GM23248 (cell line): ENCODE results near the gene BCHE. TPM values are rescaled to one million over a fixed set of nuclear protein-coding genes. Genes with fewer than 3 reads are reported as not detected.

Source experiments
- DNase-seq: peaks from one replicate; pipeline ENCODE4 v3.0.0-alpha.2; 2015
- H2AFZ ChIP-seq: fragments of 200-600 bp; sonication (generic); 2 replicates; pipeline ENCODE4 v1.6.1; 2016; ENCODE audit warnings: antibody characterized with exemption
- H3F3A ChIP-seq: fragments of 200-600 bp; sonication (generic); 2 replicates; pipeline ENCODE4 v1.6.1; 2016; ENCODE audit warnings: mild to moderate bottlenecking, antibody characterized with exemption, mixed run types; ENCODE audit not compliant: insufficient read depth
- H3K27ac ChIP-seq: fragments of 200-600 bp; sonication (generic); 2 replicates; pipeline ENCODE4 v1.5.1; 2016; ENCODE audit warnings: mild to moderate bottlenecking
- H3K27me3 ChIP-seq: fragments of 200-600 bp; sonication (generic); replicated peaks from 2 replicates; pipeline ENCODE4 v1.6.1; 2016; ENCODE audit warnings: mild to moderate bottlenecking; ENCODE audit not compliant: insufficient read depth
- H3K36me3 ChIP-seq: fragments of 200-600 bp; sonication (generic); 2 replicates; pipeline ENCODE4 v1.6.1; 2016; ENCODE audit warnings: low read depth, mild to moderate bottlenecking
- H3K4me1 ChIP-seq: fragments of 200-600 bp; sonication (generic); 2 replicates; pipeline ENCODE4 v1.6.1; 2016; ENCODE audit warnings: mild to moderate bottlenecking; ENCODE audit not compliant: insufficient read depth
- H3K4me2 ChIP-seq: fragments of 200-600 bp; sonication (generic); one replicate; pipeline ENCODE4 v1.6.1; 2016; ENCODE audit warnings: mild to moderate bottlenecking; ENCODE audit not compliant: unreplicated experiment
- H3K4me3 ChIP-seq: fragments of 200-600 bp; sonication (generic); 2 replicates; pipeline ENCODE4 v1.5.1; 2016; ENCODE audit warnings: mild to moderate bottlenecking
- H3K79me2 ChIP-seq: fragments of 200-600 bp; sonication (generic); 2 replicates; pipeline ENCODE4 v1.6.1; 2016; ENCODE audit warnings: mild to moderate bottlenecking; ENCODE audit not compliant: insufficient read depth
- H3K9ac ChIP-seq: fragments of 200-600 bp; sonication (generic); 2 replicates; pipeline ENCODE4 v1.6.1; 2016; ENCODE audit warnings: mild to moderate bottlenecking
- H3K9me2 ChIP-seq: fragments of 200-600 bp; sonication (generic); 2 replicates; pipeline ENCODE4 v1.6.1; 2016; ENCODE audit warnings: mixed run types, mild to moderate bottlenecking, moderate library complexity; ENCODE audit not compliant: insufficient read depth
- H3K9me3 ChIP-seq: fragments of 200-600 bp; sonication (generic); one replicate; pipeline ENCODE4 v1.6.1; 2017; ENCODE audit warnings: low read depth
- H4K20me1 ChIP-seq: fragments of 200-600 bp; sonication (generic); 2 replicates; pipeline ENCODE4 v1.6.0; 2016; ENCODE audit not compliant: insufficient read depth
- EZH2 ChIP-seq: fragments of 200-600 bp; sonication (generic); IDR thresholded peaks from 2 replicates; pipeline ENCODE4 v1.6.1; 2018; ENCODE audit warnings: antibody characterized with exemption, mild to moderate bottlenecking; ENCODE audit not compliant: insufficient read depth, poor library complexity, severe bottlenecking
- EZH2phosphoT487 ChIP-seq: fragments of 200-600 bp; sonication (generic); IDR thresholded peaks from 2 replicates; pipeline ENCODE4 v1.6.1; 2018; ENCODE audit warnings: antibody characterized with exemption, moderate library complexity, mild to moderate bottlenecking, low read depth; ENCODE audit not compliant: insufficient read depth
- WGBS, 2 experiments: methylation state at CpG; one replicate each; pipeline ENCODE4 v1.1.6; 2015 to 2017; ENCODE audit warnings: low lambda C conversion rate in 2 of 2, low coverage in 1 of 2; ENCODE audit errors: missing lambda C conversion rate in 2 of 2; 5-methylcytosine and 5-hydroxymethylcytosine counted together
- in situ Hi-C: fragments of 300-500 bp; cut with MboI; formaldehyde crosslinking; loops from 2 replicates; pipeline ENCODE4 v1.15.0; 2020
- polyA plus RNA-seq: library from polyadenylated mRNA; unstranded; fragments of >200 nt; fragmentation: Nextera tagmentation; extraction: Ambion mirVana; gene quantifications from 2 replicates; pipeline ENCODE4 v1.2.1, GENCODE V29; 2016
- total RNA-seq: library from RNA; depleted of rRNA; stranded (reverse); fragments of >200 nt; shearing (Covaris generic); gene quantifications from 2 replicates; pipeline ENCODE4 v1.2.3, GENCODE V29; 2014

Gene BCHE
- total and polyA plus RNA-seq, 2 experiments from 2014 or later = not detected

- H3K27ac ChIP-seq = no peak overlapping the region
- no peak overlapping the region for H3K9ac ChIP-seq
- no peaks in the 10 kb centered on the region for H4K20me1 ChIP-seq
- no peaks in the 10 kb centered on the region for H3K27me3 ChIP-seq
- no peak overlapping the region for H3K4me2 ChIP-seq
- no peaks in the 10 kb centered on the region for H3K36me3 ChIP-seq
- no peak for DNase-seq
- TF ChIP-seq EZH2phosphoT487 (no peak), EZH2 (no peak)
- in situ Hi-C loops = no loop called here
- no peaks in the 10 kb centered on the region for H3K4me1 ChIP-seq
- WGBS, 2 experiments = 33 to 38% methylated on average over 3 of the region's 3 CpGs
- no peaks in the 10 kb centered on the region for H3K9me3 ChIP-seq
- H3K4me3 ChIP-seq = no peak overlapping the region
- H3F3A ChIP-seq = no peaks in the 10 kb centered on the region
- no peak overlapping the region for H2AFZ ChIP-seq
- no peaks in the 10 kb centered on the region for H3K79me2 ChIP-seq
- H3K9me2 ChIP-seq = no peaks in the 10 kb centered on the region
These were observed 52.9 kb downstream of the BCHE start for GRCh38 chr3:165784337-165784736.

- WGBS, 2 experiments = 3 to 9% methylated on average over 1 of the region's 1 CpG
- no peak overlapping the region for H3K9ac ChIP-seq
- H3K4me3 ChIP-seq = no peak overlapping the region
- no peaks in the 10 kb centered on the region for H3K79me2 ChIP-seq
- H3K36me3 ChIP-seq = no peaks in the 10 kb centered on the region
- H3K4me2 ChIP-seq = no peak overlapping the region
- no peak overlapping the region for H2AFZ ChIP-seq
- no peaks in the 10 kb centered on the region for H3K27me3 ChIP-seq
- in situ Hi-C loops = no loop called here
- no peak overlapping the region for H3K27ac ChIP-seq
- TF ChIP-seq EZH2phosphoT487 = no peak
- TF ChIP-seq EZH2 = no peak
- H3F3A ChIP-seq = no peaks in the 10 kb centered on the region
- DNase-seq = no peak
- H3K9me3 ChIP-seq = no peaks in the 10 kb centered on the region
- no peaks in the 10 kb centered on the region for H3K4me1 ChIP-seq
- H3K9me2 ChIP-seq = no peaks in the 10 kb centered on the region
- H4K20me1 ChIP-seq = no peaks in the 10 kb centered on the region
These were observed 53.8 kb downstream of the BCHE start for GRCh38 chr3:165783383-165783782.

- no peak overlapping the region for H3K4me2 ChIP-seq
- no peak for TF ChIP-seq EZH2phosphoT487
- TF ChIP-seq EZH2 = no peak
- in situ Hi-C loops = no loop called here
- H3K27ac ChIP-seq = no peak overlapping the region
- H3K36me3 ChIP-seq = no peaks in the 10 kb centered on the region
- no peak overlapping the region for H2AFZ ChIP-seq
- no peaks in the 10 kb centered on the region for H3K4me1 ChIP-seq
- H3K9me2 ChIP-seq = no peaks in the 10 kb centered on the region
- DNase-seq = no peak
- H3K9ac ChIP-seq = no peak overlapping the region
- WGBS, 2 experiments = 34 to 42% methylated on average over 2 of the region's 2 CpGs
- no peaks in the 10 kb centered on the region for H3F3A ChIP-seq
- H4K20me1 ChIP-seq = no peaks in the 10 kb centered on the region
- H3K9me3 ChIP-seq = no peaks in the 10 kb centered on the region
- no peaks in the 10 kb centered on the region for H3K27me3 ChIP-seq
- H3K79me2 ChIP-seq = no peaks in the 10 kb centered on the region
- no peak overlapping the region for H3K4me3 ChIP-seq
These were observed 58.3 kb downstream of the BCHE start for GRCh38 chr3:165778891-165779290.

- Histone ChIP-seq H3K9ac (no peak overlapping the region), H3K4me1 (no peaks in the 10 kb centered on the region), H3K79me2 (no peaks in the 10 kb centered on the region), H3K27ac (no peak overlapping the region), H3K4me3 (no peak overlapping the region), H2AFZ (no peak overlapping the region), H3F3A (no peaks in the 10 kb centered on the region), H3K4me2 (no peak overlapping the region), H3K36me3 (no peaks in the 10 kb centered on the region), H3K9me2 (no peaks in the 10 kb centered on the region), H4K20me1 (no peaks in the 10 kb centered on the region), H3K27me3 (no peaks in the 10 kb centered on the region), H3K9me3 (no peaks in the 10 kb centered on the region)
- TF ChIP-seq EZH2 = no peak
- DNase-seq = no peak
- in situ Hi-C loops = no loop called here
These were observed 58.8 kb downstream of the BCHE start for GRCh38 chr3:165778456-165778855.

GRCh38 chr3:165775824-165776223 is 61.4 kb downstream of the BCHE start:
- Histone ChIP-seq H4K20me1 (no peaks in the 10 kb centered on the region), H3K27me3 (no peaks in the 10 kb centered on the region), H2AFZ (no peak overlapping the region), H3K79me2 (no peaks in the 10 kb centered on the region), H3K4me3 (no peak overlapping the region), H3K36me3 (no peaks in the 10 kb centered on the region), H3K9me2 (no peaks in the 10 kb centered on the region), H3K27ac (no peak overlapping the region), H3K4me1 (no peaks in the 10 kb centered on the region), H3K9me3 (no peaks in the 10 kb centered on the region), H3K4me2 (no peak overlapping the region), H3K9ac (no peak overlapping the region), H3F3A (no peaks in the 10 kb centered on the region)
- TF ChIP-seq EZH2phosphoT487 (no peak), EZH2 (no peak)
- no peak for DNase-seq
- in situ Hi-C loops = no loop called here
- 21 to 23% methylated on average over 3 of the region's 3 CpGs for whole genome bisulfite sequencing, 2 experiments
